GM21515 (cell line): Measurements from ENCODE around the gene TMC3.

Experiments
- ATAC-seq: cut with Tn5 transposase; IDR thresholded peaks from one replicate; pipeline ENCODE4 v1.9.1; 2021; ENCODE audit not compliant: unreplicated experiment

TMC3 gene

GRCh38 chr15:81323944-81324881, 49.8 kb downstream of the TMC3 start, which contains the start of gene STARD5:
STARD5 (minus strand) TSS chr15:81324141; CDS start chr15:81324099, 42 bp downstream.
- peak; percentile 100 for ATAC-seq

DNA sequence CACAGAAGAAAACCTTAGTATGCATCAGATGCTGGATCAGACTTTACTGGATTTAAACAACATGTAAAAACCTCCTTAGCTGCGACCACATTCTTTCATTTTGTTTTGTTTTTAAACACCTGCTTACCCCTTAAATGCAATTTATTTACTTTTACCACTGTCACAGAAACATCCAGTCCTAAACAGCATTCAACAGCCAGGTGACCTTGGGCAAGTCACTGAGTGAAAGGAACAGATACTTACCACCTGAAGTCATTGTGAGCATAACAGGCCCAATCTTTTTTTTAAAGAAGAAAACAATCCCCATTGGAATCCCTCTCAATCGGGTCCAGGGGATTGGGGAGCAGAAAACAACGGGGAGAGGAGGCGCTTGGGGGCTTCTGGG, 50.5 kb downstream of the TMC3 start:
- ATAC-seq, result peak; percentile 11

- no peak for ATAC-seq
These were observed 51.2 kb downstream of the TMC3 start for GRCh38 chr15:81322676-81323253.

- ATAC-seq, result no peak
These were observed 52.3 kb downstream of the TMC3 start for GRCh38 chr15:81321667-81322066.

- ATAC-seq, result no peak
These were observed 56.4 kb downstream of the TMC3 start for GRCh38 chr15:81317642-81318017.

DNA sequence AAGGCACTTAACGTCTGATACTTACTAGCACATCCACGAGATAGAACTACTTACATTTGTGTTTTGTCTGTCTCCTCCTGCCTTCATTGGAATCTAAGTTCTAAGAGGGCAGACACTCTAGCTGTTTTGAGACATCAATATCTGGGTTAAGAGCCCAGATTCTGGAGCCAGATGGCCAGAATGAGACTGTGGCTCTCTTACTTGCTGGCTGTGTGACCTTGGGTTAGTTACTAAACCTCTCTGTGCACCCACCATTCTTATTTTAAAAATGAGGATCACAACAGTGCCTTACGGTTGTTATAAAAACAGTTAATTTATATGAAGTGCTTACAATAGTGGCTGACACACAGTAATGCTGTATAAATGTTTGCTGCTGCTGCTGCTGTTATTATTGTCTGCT, 57.7 kb downstream of the TMC3 start:
- ATAC-seq, result no peak

GRCh38 chr15:81315452-81316175, 58.4 kb downstream of the TMC3 start:
- ATAC-seq, result no peak

GRCh38 chr15:81314378-81314777, 59.6 kb downstream of the TMC3 start:
- no peak for ATAC-seq

GRCh38 chr15:81313686-81314085, 60.3 kb downstream of the TMC3 start:
- no peak for ATAC-seq

DNA sequence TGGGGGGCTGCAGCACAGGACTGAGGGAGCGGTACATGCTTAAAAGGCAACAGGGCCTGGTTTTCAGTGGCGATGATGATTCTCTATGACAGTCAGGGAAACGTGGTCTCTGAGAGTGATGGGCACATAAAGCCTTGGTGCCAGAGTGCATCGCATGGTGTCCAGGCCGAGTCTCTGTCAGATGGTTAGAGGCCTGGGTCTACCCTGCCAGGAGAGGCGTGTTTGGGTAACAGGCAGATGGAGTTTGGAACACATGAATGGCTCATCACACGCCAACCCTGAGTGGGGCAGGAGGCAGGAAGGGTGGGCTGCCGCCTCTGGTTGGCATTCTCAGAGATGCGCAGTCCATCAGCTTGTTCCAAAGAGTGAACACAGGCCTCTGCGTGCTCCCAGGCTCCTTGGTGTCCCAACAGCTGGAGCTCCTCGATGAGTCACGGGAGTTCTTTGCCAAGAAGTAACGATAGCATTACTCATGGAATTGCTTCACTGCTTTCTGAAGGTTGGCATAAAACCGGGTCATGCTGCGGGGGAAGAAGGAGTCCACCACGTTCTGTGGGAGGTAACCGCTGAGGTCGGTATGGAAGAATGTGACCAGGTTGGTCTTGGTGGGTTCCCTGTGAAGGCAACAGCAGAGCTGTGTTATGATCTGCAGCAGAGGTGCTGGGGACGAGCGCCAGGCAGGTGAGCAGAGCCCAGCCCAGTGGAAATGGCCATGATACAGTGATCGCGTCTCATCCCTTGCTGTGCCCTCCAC, 61.0 kb downstream of the TMC3 start:
- ATAC-seq, result no peak

GRCh38 chr15:81311752-81312464, 62.1 kb downstream of the TMC3 start:
- ATAC-seq, result no peak

DNA sequence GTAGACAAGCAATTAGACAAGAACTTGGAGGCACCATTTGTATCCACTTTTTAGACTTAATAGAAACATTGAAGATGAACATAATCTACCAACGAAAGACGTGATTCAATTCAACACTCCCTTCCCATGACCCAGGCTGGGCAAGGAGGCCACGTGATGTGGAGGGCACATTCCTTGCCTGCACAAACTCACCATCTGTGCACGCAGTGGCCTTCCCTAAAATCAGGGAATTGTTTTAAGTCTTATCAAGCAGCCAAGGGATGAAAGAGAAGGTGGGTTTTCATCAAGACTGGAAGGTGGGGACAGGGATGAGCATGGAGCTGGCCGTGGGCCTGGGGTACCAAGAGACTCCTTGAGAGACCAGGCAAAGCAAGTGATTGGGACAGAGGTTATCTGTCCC, 63.5 kb downstream of the TMC3 start:
- ATAC-seq, result no peak

DNA sequence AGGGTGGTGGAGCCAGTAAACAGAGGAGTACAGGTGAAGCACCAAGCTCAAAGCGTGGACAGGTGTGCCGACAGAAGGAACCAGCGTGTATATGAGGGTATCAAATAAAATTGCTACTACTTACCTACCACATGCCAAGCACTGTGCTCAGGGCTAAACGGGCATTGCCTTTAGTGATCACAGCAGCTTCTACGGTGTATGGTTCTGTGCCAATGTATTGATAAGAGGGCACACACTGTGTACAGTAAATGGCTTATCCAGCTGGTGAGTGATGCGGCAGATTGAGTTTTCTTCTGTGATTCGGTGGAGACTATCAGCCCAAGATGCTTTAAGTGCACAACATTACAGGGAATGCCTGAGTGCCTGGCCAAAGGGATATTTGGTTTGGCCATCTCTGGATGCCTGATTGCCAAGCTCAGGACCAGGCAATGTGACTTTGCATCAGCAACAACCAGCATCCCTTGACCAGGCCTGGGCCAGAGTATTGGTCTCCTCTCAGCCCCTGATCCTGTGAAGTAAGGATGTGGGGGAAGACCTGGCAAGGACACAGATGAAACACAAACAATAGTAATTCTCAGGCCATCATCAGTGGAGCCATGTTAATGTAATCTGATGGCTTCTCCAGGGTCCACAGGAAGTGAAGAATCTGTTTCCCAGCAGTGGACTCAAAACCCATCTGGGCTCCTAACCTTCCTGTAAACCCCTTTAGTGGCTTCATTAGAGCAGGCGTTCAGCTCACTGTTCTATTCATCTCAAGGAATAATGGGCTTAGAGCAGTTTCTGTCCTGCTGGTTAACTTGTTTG, 64.2 kb downstream of the TMC3 start:
- ATAC-seq, result no peak

DNA sequence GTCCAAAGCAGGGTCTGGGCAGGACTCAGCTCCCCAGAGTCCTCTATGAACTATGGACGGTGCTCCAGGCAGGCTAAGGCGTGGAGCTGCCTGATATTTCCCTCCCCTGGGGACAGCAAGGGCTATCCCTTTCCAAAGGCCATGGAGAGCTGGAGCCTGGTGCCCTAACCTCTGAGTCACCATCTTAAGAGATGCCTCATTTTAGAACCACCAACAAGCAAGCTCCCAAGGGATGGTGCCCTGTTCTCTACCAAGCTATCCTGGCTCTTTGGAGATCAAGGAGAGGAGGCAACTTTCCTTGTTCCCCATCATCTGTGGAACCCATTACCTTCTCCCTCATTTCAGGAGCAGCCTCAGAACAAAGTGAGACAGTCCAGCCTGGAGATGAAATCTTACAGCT, 65.8 kb downstream of the TMC3 start:
- no peak for ATAC-seq

GRCh38 chr15:81304226-81304625, 69.8 kb downstream of the TMC3 start:
- no peak for ATAC-seq

GRCh38 chr15:81303244-81304225, 70.5 kb downstream of the TMC3 start:
- no peak for ATAC-seq

- peak; percentile 7 for ATAC-seq
These were observed 71.3 kb downstream of the TMC3 start for GRCh38 chr15:81302701-81303109.

DNA sequence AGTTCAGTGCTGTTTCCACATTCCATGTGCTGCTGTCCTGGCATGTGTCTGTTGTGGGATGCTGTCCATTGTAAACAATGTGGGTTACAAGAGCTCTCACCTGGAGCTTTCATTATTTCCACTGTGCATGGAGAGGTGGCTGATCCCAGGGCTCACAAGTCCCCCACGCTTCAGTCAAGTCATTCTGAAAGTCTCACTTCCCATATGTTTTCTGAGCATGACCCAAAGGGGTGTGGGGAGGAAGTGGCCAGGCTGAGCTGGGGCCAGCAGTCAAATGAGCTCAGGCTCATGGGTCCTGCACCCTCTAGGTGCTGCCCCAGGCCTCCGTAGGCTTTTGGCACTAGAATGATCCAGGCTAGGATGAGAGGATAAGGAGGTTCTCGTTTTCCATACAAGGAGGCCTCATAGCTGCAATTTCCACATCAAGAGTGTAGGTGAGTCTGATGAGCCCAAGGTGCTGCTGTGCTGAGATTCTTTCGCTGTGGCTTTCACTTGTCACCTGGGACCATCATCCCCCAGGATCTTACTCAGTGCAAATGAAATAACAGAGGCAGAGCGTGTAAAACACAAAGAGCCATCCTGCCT, 72.1 kb downstream of the TMC3 start:
- peak; percentile 80 for ATAC-seq
